Esophagus muscularis mucosa (tissue), 4 donors: ENCODE data around the gene CACNB1.

Experiments used
- CTCF ChIP-seq, 3 experiments: fragments of 200-600 bp in 2 of 3; fragments of 450-650 bp in 1 of 3; sonication (generic) in 2 of 3; IDR thresholded peaks; one replicate each; pipeline ENCODE4 v1.5.1; 2017 to 2019; ENCODE audit warnings: antibody characterized with exemption in 3 of 3, mild to moderate bottlenecking in 2 of 3, moderate library complexity in 1 of 3
- EP300 ChIP-seq: sonication (generic); formaldehyde crosslinking; IDR thresholded peaks from one replicate; pipeline ENCODE4 v1.6.1; 2017; ENCODE audit warnings: antibody characterized with exemption
- POLR2A ChIP-seq: fragments of 450-650 bp; IDR thresholded peaks from one replicate; pipeline ENCODE4 v1.6.1; 2017; ENCODE audit warnings: antibody characterized with exemption, moderate library complexity, mild to moderate bottlenecking, low read depth
- POLR2AphosphoS5 ChIP-seq, 2 donors: sonication (generic); formaldehyde crosslinking; IDR thresholded peaks; one replicate each; pipeline ENCODE4 v1.6.1; 2017; ENCODE audit warnings: antibody characterized with exemption in 2 of 2

- TF ChIP-seq POLR2A (no peak), POLR2AphosphoS5 (IDR thresholded peaks at IDR 0.05) (no peak), CTCF (IDR thresholded peaks at IDR 0.05) (no peak), EP300 (no peak)
These were observed 22.2 kb upstream of the CACNB1 start for GRCh38 chr17:39219647-39220154.
